IMR-90 (cell line): ENCODE data around the gene PHF21B. TPM values are rescaled to one million over a fixed set of nuclear protein-coding genes. Genes with fewer than 3 reads are reported as not detected.

Experiments
- ATAC-seq: fragments of 200-7000 bp; cut with Tn5 transposase; 2 replicates; pipeline ENCODE4 v1.9.1; 2020; ENCODE audit warnings: low read depth, mild to moderate bottlenecking, moderate library complexity
- BruUV-seq: library from RNA; stranded (reverse); fragments of 400-500 nt; replicated peaks from 2 replicates; lab custom pipeline; 2021; lab: Mats Ljungman, UMichigan
- CTCF ChIA-PET: fragments of 300-600 bp; formaldehyde crosslinking; extraction: SDS; loops from one replicate; lab custom pipeline; 2021; ENCODE audit warnings: antibody characterized with exemption; lab: Yijun Ruan, JAX
- POLR2A ChIA-PET: fragments of 300-600 bp; sonication (Branson Sonifier 250); formaldehyde crosslinking; loops from one replicate; lab custom pipeline; 2022; ENCODE audit warnings: antibody characterized with exemption; ENCODE audit not compliant: unreplicated experiment; lab: Charles Lee
- DNase-seq: peaks from one replicate; pipeline ENCODE4 v3.0.0; 2013
- H2AFZ ChIP-seq: replicated peaks from 2 replicates; pipeline ENCODE3; 2013; ENCODE audit warnings: low read length, mild to moderate bottlenecking; ENCODE audit not compliant: poor library complexity
- H2AK5ac ChIP-seq: 2 replicates; pipeline ENCODE4 v1.6.1; 2013; ENCODE audit warnings: low read depth, low read length, inconsistent platforms
- H2AK9ac ChIP-seq: replicated peaks from 2 replicates; pipeline ENCODE3; 2013; ENCODE audit warnings: mild to moderate bottlenecking, low read depth, low read length, moderate library complexity; ENCODE audit not compliant: poor library complexity
- H2BK120ac ChIP-seq: 2 replicates; pipeline ENCODE4 v1.6.1; 2013; ENCODE audit warnings: low read depth, low read length, inconsistent platforms
- H2BK15ac ChIP-seq: 3 replicates; pipeline ENCODE4 v1.6.1; 2013; ENCODE audit warnings: low read depth, low read length, inconsistent platforms
- H2BK20ac ChIP-seq: 2 replicates; pipeline ENCODE4 v1.6.1; 2013; ENCODE audit warnings: low read depth, mild to moderate bottlenecking, inconsistent platforms, low read length, moderate library complexity
- H2BK5ac ChIP-seq: 2 replicates; pipeline ENCODE4 v1.6.1; 2013; ENCODE audit warnings: mild to moderate bottlenecking, low read depth, low read length, inconsistent platforms; ENCODE audit not compliant: poor library complexity, severe bottlenecking
- H3K14ac ChIP-seq: replicated peaks from 2 replicates; pipeline ENCODE4 v1.6.1; 2013; ENCODE audit warnings: low read depth, low read length, inconsistent platforms
- H3K18ac ChIP-seq: 2 replicates; pipeline ENCODE4 v1.6.1; 2013; ENCODE audit warnings: low read depth, low read length, control low read depth
- H3K23ac ChIP-seq: 2 replicates; pipeline ENCODE4 v1.6.1; 2013; ENCODE audit warnings: low read depth, low read length, inconsistent platforms
- H3K27ac ChIP-seq: 2 replicates; pipeline ENCODE4 v1.5.1; 2013; ENCODE audit warnings: mild to moderate bottlenecking, control low read depth, low read length; ENCODE audit not compliant: insufficient read depth
- H3K27me3 ChIP-seq: 2 replicates; pipeline ENCODE4 v1.6.1; 2013; ENCODE audit warnings: low read length; ENCODE audit not compliant: control insufficient read depth, insufficient read depth
- H3K36me3 ChIP-seq: 2 replicates; pipeline ENCODE4 v1.6.1; 2013; ENCODE audit warnings: low read length, mixed read lengths; ENCODE audit not compliant: control insufficient read depth, insufficient read depth
- H3K4ac ChIP-seq: 2 replicates; pipeline ENCODE4 v1.6.1; 2013; ENCODE audit warnings: low read depth, low read length, inconsistent platforms
- H3K4me1 ChIP-seq: 2 replicates; pipeline ENCODE4 v1.6.1; 2013; ENCODE audit warnings: low read length, mixed read lengths; ENCODE audit not compliant: control insufficient read depth, insufficient read depth
- H3K4me2 ChIP-seq: 2 replicates; pipeline ENCODE4 v1.6.1; 2013; ENCODE audit warnings: low read depth, mild to moderate bottlenecking, control low read depth, low read length, moderate library complexity
- H3K4me3 ChIP-seq: 2 replicates; pipeline ENCODE4 v1.5.1; 2013; ENCODE audit warnings: low read depth, mild to moderate bottlenecking, control low read depth, low read length, moderate library complexity; ENCODE audit not compliant: insufficient read depth
- H3K56ac ChIP-seq: 2 replicates; pipeline ENCODE4 v1.6.1; 2013; ENCODE audit warnings: low read length, inconsistent platforms; ENCODE audit not compliant: insufficient read depth; ENCODE audit errors: extremely low read depth
- H3K79me1 ChIP-seq, 2 experiments: 2 replicates each; pipeline ENCODE4 v1.6.1; 2013; ENCODE audit warnings: low read length in 2 of 2, inconsistent platforms in 1 of 2, low read depth in 1 of 2
- H3K9ac ChIP-seq: 2 replicates; pipeline ENCODE4 v1.6.1; 2013; ENCODE audit warnings: low read depth, low read length, control low read depth
- H3K9me1 ChIP-seq: 2 replicates; pipeline ENCODE4 v1.6.1; 2013; ENCODE audit warnings: low read length, inconsistent platforms; ENCODE audit not compliant: insufficient read depth
- H3K9me3 ChIP-seq: 2 replicates; pipeline ENCODE4 v1.6.1; 2013; ENCODE audit warnings: low read length; ENCODE audit not compliant: control insufficient read depth, insufficient read depth
- H4K20me1 ChIP-seq: 2 replicates; pipeline ENCODE4 v1.6.1; 2013; ENCODE audit warnings: low read length, inconsistent platforms; ENCODE audit not compliant: insufficient read depth
- H4K5ac ChIP-seq: 2 replicates; pipeline ENCODE4 v1.6.1; 2013; ENCODE audit warnings: mild to moderate bottlenecking, low read depth, low read length, control low read depth
- H4K8ac ChIP-seq, 2 experiments: 2 replicates each; pipeline ENCODE4 v1.6.1; 2013; ENCODE audit warnings: low read depth in 2 of 2, low read length in 2 of 2, control low read depth in 1 of 2, inconsistent platforms in 1 of 2
- H4K91ac ChIP-seq: 2 replicates; pipeline ENCODE4 v1.6.1; 2013; ENCODE audit warnings: low read depth, low read length, inconsistent platforms; ENCODE audit not compliant: insufficient read depth
- CEBPB ChIP-seq: IDR thresholded peaks from 2 replicates; pipeline ENCODE4 v1.6.1; 2012; ENCODE audit warnings: low read depth, low read length, improper control_type of control experiment
- MAFK ChIP-seq: IDR thresholded peaks from 2 replicates; pipeline ENCODE4 v1.6.1; 2012; ENCODE audit warnings: low read depth, low read length, improper control_type of control experiment
- RAD21 ChIP-seq: IDR thresholded peaks from 2 replicates; pipeline ENCODE4 v1.6.1; 2012; ENCODE audit warnings: low read length, improper control_type of control experiment
- SMC3 ChIP-seq: fragments of 150-350 bp; IDR thresholded peaks from 2 replicates; pipeline ENCODE4 v1.6.1; 2016; ENCODE audit warnings: low read depth, mild to moderate bottlenecking, antibody characterized with exemption, low read length, moderate library complexity
- USF2 ChIP-seq: fragments of 150-350 bp; IDR thresholded peaks from 2 replicates; pipeline ENCODE4 v1.6.1; 2017; ENCODE audit warnings: mild to moderate bottlenecking, antibody characterized with exemption, low read length, low read depth
- dilution Hi-C: fragments of 300-500 bp; cut with HindIII; formaldehyde crosslinking; loops from one replicate; pipeline ENCODE4 v1.14.3; 2018; ENCODE audit warnings: low sequenced_read_pairs; ENCODE audit not compliant: unreplicated experiment
- in situ Hi-C: fragments of 300-500 bp; cut with MboI; formaldehyde crosslinking; loops from 3 replicates; pipeline ENCODE4 v1.14.3; 2019; ENCODE audit warnings: low sequenced_read_pairs, inconsistent platforms, mixed read lengths
- intact Hi-C: fragments of 100-400 bp; cut with micrococcal nuclease; formaldehyde crosslinking; loops from 2 replicates; pipeline ENCODE4 v1.10.0; 2022
- polyA plus RNA-seq, 3 experiments: library from polyadenylated mRNA; depleted of rRNA; stranded (reverse); fragments of >200 nt; gene quantifications; 2 replicates each; pipeline ENCODE4 v1.2.3, GENCODE V29; 2012; ENCODE audit warnings: low replicate concordance in 1 of 3
- total RNA-seq: library from RNA; depleted of rRNA; stranded (reverse); fragments of >200 nt; gene quantifications from 2 replicates; pipeline ENCODE4 v1.2.3, GENCODE V29; 2012

The PHF21B gene
- total and polyA plus RNA-seq, 2 of the 4 experiments (the other 2 are of a cell fraction), result 0.02 TPM; not detected in 1

- Histone ChIP-seq H2BK15ac (no peak overlapping the region), H4K20me1 (no peaks in the 10 kb centered on the region), H3K27me3 (peaks cover 4% of the 10 kb centered on the region; the same call in 1 of the 2 replicates), H4K8ac (no peak overlapping the region), H3K4me1 (no peaks in the 10 kb centered on the region), H3K23ac (no peak overlapping the region), H2AFZ (no peak overlapping the region), H2BK120ac (no peak overlapping the region), H2BK20ac (no peak overlapping the region), H3K9ac (no peak overlapping the region), H3K18ac (no peak overlapping the region), H2AK5ac (no peak overlapping the region), H3K56ac (no peak overlapping the region), H4K91ac (no peak overlapping the region), H3K14ac (no peak overlapping the region), H2AK9ac (no peak overlapping the region), H2BK5ac (no peak overlapping the region), H3K4me2 (no peak overlapping the region), H3K79me1 (no peaks in the 10 kb centered on the region), H3K4me3 (no peak overlapping the region), H3K27ac (no peak overlapping the region), H3K9me3 (peaks cover 5% of the 10 kb centered on the region; the same call in 1 of the 2 replicates), H4K5ac (no peak overlapping the region), H3K36me3 (no peaks in the 10 kb centered on the region), H3K4ac (no peak overlapping the region), H3K9me1 (no peaks in the 10 kb centered on the region)
- dilution Hi-C loops, result no loop called here
- BruUV-seq, result no TSS peak
- DNase-seq, result no peak
- POLR2A ChIA-PET, result no interaction called here
- no peak for TF ChIP-seq SMC3
- peak; percentile 56; the same call in 1 of the 2 replicates for TF ChIP-seq MAFK
- no peak for TF ChIP-seq CEBPB
- TF ChIP-seq RAD21, result no peak
- TF ChIP-seq USF2, result no peak
- CTCF ChIA-PET, result no interaction called here
- in situ Hi-C loops, result no loop called here
- no peak for ATAC-seq
- intact Hi-C loops, result no loop called here
Measured at GRCh38 chr22:44834065-44834464, 175.7 kb downstream of the PHF21B start.
